ENCODE results near the gene SUMO4. TPM values are rescaled to one million over a fixed set of nuclear protein-coding genes. Genes with fewer than 3 reads are reported as not detected.
A peak's percentile ranks its signal among the peaks of the same experiment; 100 is the strongest.

SUMO4 gene
- total RNA-seq, result 1 to 10 TPM; 1.7 to 3.6 (median 2.7) TPM
- long read RNA-seq, donor 1, result 0 reads
- long read RNA-seq, donor 2, result 0 reads

DNA sequence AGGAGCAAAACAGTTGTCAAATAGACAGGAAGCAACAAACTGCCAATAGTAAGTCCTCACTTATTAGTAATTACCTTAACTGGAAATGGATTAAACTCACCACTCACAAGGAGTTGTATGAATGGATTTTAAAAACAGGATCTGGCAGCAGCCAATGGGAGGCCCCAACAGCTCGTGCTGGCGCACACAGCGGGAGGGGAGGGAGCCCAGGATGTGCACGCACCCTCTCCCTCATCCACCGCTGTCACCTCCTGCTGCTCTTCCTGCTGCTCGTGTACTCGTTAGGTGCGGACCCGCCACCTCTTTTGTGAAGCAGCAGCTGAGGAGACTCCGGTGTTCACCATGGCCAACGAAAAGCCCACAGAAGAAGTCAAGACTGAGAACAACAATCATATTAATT lies at the start of gene SUMO4:
SUMO4 (plus strand) TSS at position 213 of the 400 bp plus-strand sequence; CDS start at position 343, 130 bp downstream.
- Histone ChIP-seq H3K9me3 (no peaks in the 10 kb centered on the region), H3K4me3 (no peak within 1 kb of the TSS), H3K36me3 (ENCODE audit: low read depth) (no peaks in the 10 kb centered on the region), H3K4me1 (ENCODE audit: low read depth) (no peaks in the 10 kb centered on the region)
- peak in 1 of 3 donors; percentile 38 for DNase-seq
- no peak for ATAC-seq
- intact Hi-C loops (cut with DNase I, micrococcal nuclease), result no loop called here
- TF ChIP-seq, protein P1, sequence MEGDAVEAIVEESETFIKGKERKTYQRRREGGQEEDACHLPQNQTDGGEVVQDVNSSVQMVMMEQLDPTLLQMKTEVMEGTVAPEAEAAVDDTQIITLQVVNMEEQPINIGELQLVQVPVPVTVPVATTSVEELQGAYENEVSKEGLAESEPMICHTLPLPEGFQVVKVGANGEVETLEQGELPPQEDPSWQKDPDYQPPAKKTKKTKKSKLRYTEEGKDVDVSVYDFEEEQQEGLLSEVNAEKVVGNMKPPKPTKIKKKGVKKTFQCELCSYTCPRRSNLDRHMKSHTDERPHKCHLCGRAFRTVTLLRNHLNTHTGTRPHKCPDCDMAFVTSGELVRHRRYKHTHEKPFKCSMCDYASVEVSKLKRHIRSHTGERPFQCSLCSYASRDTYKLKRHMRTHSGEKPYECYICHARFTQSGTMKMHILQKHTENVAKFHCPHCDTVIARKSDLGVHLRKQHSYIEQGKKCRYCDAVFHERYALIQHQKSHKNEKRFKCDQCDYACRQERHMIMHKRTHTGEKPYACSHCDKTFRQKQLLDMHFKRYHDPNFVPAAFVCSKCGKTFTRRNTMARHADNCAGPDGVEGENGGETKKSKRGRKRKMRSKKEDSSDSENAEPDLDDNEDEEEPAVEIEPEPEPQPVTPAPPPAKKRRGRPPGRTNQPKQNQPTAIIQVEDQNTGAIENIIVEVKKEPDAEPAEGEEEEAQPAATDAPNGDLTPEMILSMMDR (IDR thresholded peaks at IDR 0.05), result no peak

DNA sequence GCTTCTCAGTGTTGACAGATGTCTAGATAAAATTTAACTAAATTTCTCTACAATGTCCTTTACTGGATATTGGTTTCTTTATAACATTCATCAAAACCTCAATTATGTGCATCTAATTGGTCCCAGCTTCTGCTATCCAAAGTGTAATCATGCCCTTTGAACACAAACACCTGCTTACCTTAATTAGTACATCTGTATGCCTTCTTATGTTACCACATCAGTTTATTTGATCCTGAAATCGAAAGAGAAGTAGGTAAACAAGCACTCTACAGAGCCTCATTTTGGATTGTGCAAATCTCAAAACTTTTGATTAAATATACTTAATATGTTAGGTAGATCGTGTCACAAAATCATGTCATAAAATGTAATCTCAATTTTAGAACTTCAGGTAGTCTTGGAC lies 46.1 kb upstream of the SUMO4 start:
- TF ChIP-seq, protein P1 (IDR thresholded peaks at IDR 0.05), result no peak
- intact Hi-C loops (cut with DNase I, micrococcal nuclease), result no loop called here
- H3K9me3 ChIP-seq, result no peaks in the 10 kb centered on the region
- H3K4me1 ChIP-seq (ENCODE audit: low read depth), result peaks cover 8% of the 10 kb centered on the region
- ATAC-seq (peak; percentile 70), DNase-seq (no peak)
- H3K4me3 ChIP-seq, result no peak overlapping the region
- H3K36me3 ChIP-seq (ENCODE audit: low read depth), result no peaks in the 10 kb centered on the region

DNA sequence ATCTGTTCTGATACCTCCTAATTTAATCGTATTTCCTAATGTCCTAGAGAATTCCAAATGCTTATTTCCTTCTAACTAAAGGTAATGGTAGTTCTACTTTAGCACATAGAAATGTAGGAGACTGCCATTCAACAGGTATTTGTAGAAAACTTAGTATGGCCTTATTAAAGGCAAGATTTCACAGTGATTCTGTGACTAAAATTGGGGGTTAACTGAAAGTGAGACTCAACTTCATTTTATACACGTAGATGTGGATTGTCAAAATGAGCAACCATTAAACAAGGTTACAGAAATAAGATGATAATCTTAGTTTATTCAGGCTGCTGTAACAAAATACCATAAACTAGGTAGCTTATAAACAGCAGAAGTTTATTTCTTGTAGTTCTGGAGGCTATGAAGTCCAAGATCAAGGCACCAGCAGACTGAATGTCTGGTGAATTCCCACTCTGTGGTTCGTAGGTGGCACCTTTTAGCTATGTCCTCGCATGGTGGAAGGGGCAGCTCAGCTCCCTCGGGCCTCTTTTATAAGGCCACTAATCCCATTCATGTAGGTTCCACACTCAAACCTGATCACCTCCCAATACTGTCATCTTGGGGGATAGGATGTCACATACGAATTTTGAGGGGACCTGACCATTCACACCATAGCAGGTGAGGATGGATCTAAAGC lies 43.8 kb upstream of the SUMO4 start:
- DNase-seq (no peak), ATAC-seq (no peak)
- Histone ChIP-seq H3K9me3 (no peaks in the 10 kb centered on the region), H3K4me3 (no peak overlapping the region), H3K36me3 (ENCODE audit: low read depth) (no peaks in the 10 kb centered on the region), H3K4me1 (ENCODE audit: low read depth) (peaks cover 8% of the 10 kb centered on the region)
- TF ChIP-seq, protein P1 (IDR thresholded peaks at IDR 0.05), result no peak
- intact Hi-C loops (cut with DNase I, micrococcal nuclease), result no loop called here

DNA sequence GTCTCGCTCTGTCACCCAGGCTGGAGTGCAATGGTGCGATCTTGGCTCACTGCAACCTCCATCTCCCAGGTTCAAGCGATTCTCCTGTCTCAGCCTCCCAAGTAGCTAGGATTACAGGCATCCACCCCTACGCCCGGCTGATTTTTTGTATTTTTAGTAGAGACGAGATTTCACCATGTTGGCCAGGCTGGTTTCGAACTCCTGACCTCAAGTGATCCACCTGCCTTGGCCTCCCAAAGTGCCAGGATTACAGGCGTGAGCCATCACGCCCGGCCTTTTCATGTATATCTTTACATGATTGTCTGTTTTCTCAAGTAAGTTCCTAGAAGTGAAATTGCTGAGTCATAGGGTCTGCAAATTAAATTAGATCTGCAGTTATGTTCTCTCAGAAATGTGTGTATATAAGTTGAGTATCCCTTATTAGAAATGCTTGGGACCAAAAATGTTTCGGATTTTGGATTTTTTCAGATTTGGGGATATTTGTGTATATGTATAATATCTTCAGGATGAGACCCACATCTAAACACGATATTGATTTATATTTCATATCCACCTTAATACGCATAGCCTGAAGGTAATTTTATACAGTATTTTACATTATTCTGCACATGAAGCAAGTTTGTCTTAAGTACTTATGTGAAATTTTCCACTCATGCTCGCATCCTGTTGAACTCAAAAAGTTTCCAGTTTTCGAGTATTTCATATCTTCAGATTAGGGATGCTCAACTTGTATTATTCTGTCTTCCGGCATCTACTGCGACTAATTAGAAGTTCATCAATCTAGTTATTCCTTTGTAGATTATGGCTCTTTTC lies 42.1 kb upstream of the SUMO4 start:
- ATAC-seq (no peak), DNase-seq (no peak)
- intact Hi-C loops (cut with DNase I, micrococcal nuclease), result no loop called here
- TF ChIP-seq, protein P1 (IDR thresholded peaks at IDR 0.05), result no peak
- Histone ChIP-seq H3K9me3 (no peaks in the 10 kb centered on the region), H3K36me3 (ENCODE audit: low read depth) (no peaks in the 10 kb centered on the region), H3K4me1 (ENCODE audit: low read depth) (peaks cover 8% of the 10 kb centered on the region), H3K4me3 (no peak overlapping the region)

DNA sequence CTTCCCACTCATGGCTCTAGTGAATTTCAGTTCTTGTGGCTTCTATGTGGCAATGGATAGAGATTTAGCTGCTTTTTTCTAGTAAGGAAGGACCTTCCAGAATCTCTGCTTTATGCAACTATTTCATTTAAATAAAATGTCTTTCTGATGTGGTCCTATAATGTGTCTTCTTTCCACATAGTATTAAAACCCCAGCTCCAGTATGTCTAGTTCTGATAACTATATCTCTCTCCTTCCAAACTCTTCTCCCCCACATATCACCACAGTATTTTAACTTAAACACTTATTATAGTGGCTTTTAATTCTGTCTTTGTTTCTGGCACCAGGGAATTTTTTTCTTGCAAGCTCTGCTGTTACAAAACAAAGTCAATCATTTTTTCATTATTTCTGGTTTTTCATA lies 40.6 kb upstream of the SUMO4 start:
- Histone ChIP-seq H3K4me1 (ENCODE audit: low read depth) (peaks cover 5% of the 10 kb centered on the region), H3K9me3 (no peaks in the 10 kb centered on the region), H3K36me3 (ENCODE audit: low read depth) (no peaks in the 10 kb centered on the region), H3K4me3 (no peak overlapping the region)
- intact Hi-C loops (cut with DNase I, micrococcal nuclease), result no loop called here
- DNase-seq (no peak), ATAC-seq (no peak)
- TF ChIP-seq, protein P1 (IDR thresholded peaks at IDR 0.05), result no peak
